K562 (cell line): ENCODE results near the gene TREM1. TPM values are rescaled to one million over a fixed set of nuclear protein-coding genes. Genes with fewer than 3 reads are reported as not detected.

Experiments used
- ATAC-seq: fragments of 200-7000 bp; cut with Tn5 transposase; 3 replicates; pipeline ENCODE4 v1.9.1; 2020; ENCODE audit warnings: moderate library complexity
- BruUV-seq: library from RNA; stranded (reverse); fragments of 400-500 nt; replicated peaks from 2 replicates; lab custom pipeline; 2021; lab: Mats Ljungman, UMichigan
- CTCF ChIA-PET: fragments of 300-600 bp; formaldehyde crosslinking; extraction: SDS; loops from one replicate; lab custom pipeline; 2021; ENCODE audit warnings: low intra/inter-chr PET ratio; lab: Yijun Ruan, JAX
- POLR2A ChIA-PET: fragments of 300-600, 350-650 bp; sonication (Branson Sonifier 250); formaldehyde crosslinking; extraction: SDS; loops from one replicate; lab custom pipeline; 2021; ENCODE audit warnings: antibody characterized with exemption, inconsistent platforms; lab: Yijun Ruan, JAX
- DNase-seq, 4 experiments: peaks; one replicate each; pipeline versions ENCODE4 v3.0.0 to v3.0.0-alpha.2; 2011 to 2018; ENCODE audit warnings: low spot score in 3 of 4, mixed read lengths in 3 of 4; ENCODE audit errors: extremely low read depth in 1 of 4
- FAIRE-seq: peaks from 2 replicates; lab custom pipeline; 2011; peaks lifted over from hg19 to GRCh38; lab: Jason Lieb, UNC
- H2AFZ ChIP-seq: 2 replicates; pipeline ENCODE4 v1.6.0; 2011; ENCODE audit warnings: low read depth, low read length, control low read depth, inconsistent platforms
- H3K27ac ChIP-seq: fragments of 200-600 bp; 3 replicates; pipeline ENCODE4 v1.8.0; 2011; ENCODE audit warnings: low read depth, mild to moderate bottlenecking, control low read depth, inconsistent platforms, low read length, moderate library complexity, mixed read lengths; ENCODE audit errors: extremely low read depth
- H3K27me3 ChIP-seq, 2 experiments: fragments of 300-600 bp in 1 of 2; 2 replicates in 1 of 2; 3 replicates in 1 of 2; pipeline versions ENCODE4 v1.6.0 to v1.8.0; 2011; ENCODE audit warnings: inconsistent platforms in 2 of 2, low read length in 2 of 2, mild to moderate bottlenecking in 1 of 2, mixed read lengths in 1 of 2, moderate library complexity in 1 of 2; ENCODE audit not compliant: control insufficient read depth in 2 of 2, insufficient read depth in 2 of 2
- H3K36me3 ChIP-seq: fragments of 300-600 bp; 3 replicates; pipeline ENCODE4 v1.8.0; 2011; ENCODE audit warnings: mild to moderate bottlenecking, low read length, inconsistent platforms; ENCODE audit not compliant: control insufficient read depth, insufficient read depth
- H3K4me1 ChIP-seq, 2 experiments: fragments of 200-600 bp in 1 of 2; replicated peaks in 1 of 2; 2 replicates in 1 of 2; 3 replicates in 1 of 2; pipeline versions ENCODE4 v1.5.1 to v1.8.0; 2011; ENCODE audit warnings: inconsistent platforms in 2 of 2, low read length in 2 of 2, mild to moderate bottlenecking in 1 of 2, mixed read lengths in 1 of 2, moderate library complexity in 1 of 2; ENCODE audit not compliant: control insufficient read depth in 2 of 2, insufficient read depth in 2 of 2
- H3K4me2 ChIP-seq: 2 replicates; pipeline ENCODE4 v1.6.1; 2011; ENCODE audit warnings: low read length, control low read depth, inconsistent platforms, mixed read lengths; ENCODE audit not compliant: insufficient read depth
- H3K4me3 ChIP-seq: fragments of 200-600 bp; sonication (generic), shearing (Covaris generic); 2 replicates; pipeline ENCODE4 v1.5.1; 2016; ENCODE audit warnings: control low read depth, inconsistent platforms
- H3K79me2 ChIP-seq: fragments of 200-600 bp; 3 replicates; pipeline ENCODE4 v1.8.0; 2011; ENCODE audit warnings: low read length, inconsistent platforms; ENCODE audit not compliant: control insufficient read depth, insufficient read depth
- H3K9ac ChIP-seq, 2 experiments: 2 replicates each; pipeline versions ENCODE4 v1.6.0 to v1.6.1; 2011; ENCODE audit warnings: low read depth in 2 of 2, low read length in 2 of 2, control low read depth in 1 of 2, inconsistent platforms in 1 of 2, mild to moderate bottlenecking in 1 of 2, mixed read lengths in 1 of 2; ENCODE audit not compliant: insufficient read depth in 1 of 2
- H3K9me1 ChIP-seq: one replicate; pipeline ENCODE4 v1.6.0; 2011; ENCODE audit warnings: inconsistent platforms, mild to moderate bottlenecking, low read length, moderate library complexity; ENCODE audit not compliant: control insufficient read depth, insufficient read depth
- H3K9me3 ChIP-seq: replicated peaks from 2 replicates; pipeline ENCODE4 v1.5.1; 2011; ENCODE audit warnings: low read depth, low read length, inconsistent platforms; ENCODE audit not compliant: control insufficient read depth, insufficient read depth
- H4K20me1 ChIP-seq: replicated peaks from 2 replicates; pipeline ENCODE4 v1.6.1; 2011; ENCODE audit warnings: low read length, inconsistent platforms, mixed read lengths; ENCODE audit not compliant: control insufficient read depth, insufficient read depth
- CTBP1 ChIP-seq: fragments of 450-650 bp; IDR thresholded peaks from 2 replicates; pipeline ENCODE4 v1.6.1; 2016; ENCODE audit warnings: borderline replicate concordance
- ILF3 ChIP-seq: fragments of 450-650 bp; IDR thresholded peaks from 2 replicates; pipeline ENCODE4 v1.6.1; 2018; ENCODE audit warnings: antibody characterized with exemption, mild to moderate bottlenecking, moderate library complexity, borderline replicate concordance
- SPI1 ChIP-seq: IDR thresholded peaks from 2 replicates; pipeline ENCODE4 v1.6.1; 2011; ENCODE audit warnings: low read depth, low read length, control low read depth, borderline replicate concordance
- WGBS: fragments of 100-300 bp; shearing (Covaris generic); methylation state at CpG from one replicate; pipeline ENCODE4 v1.1.6; 2016; ENCODE audit warnings: low coverage, mixed read lengths; ENCODE audit not compliant: insufficient coverage; ENCODE audit errors: missing lambda C conversion rate; 5-methylcytosine and 5-hydroxymethylcytosine counted together
- in situ Hi-C: fragments of 300-500 bp; cut with MboI; formaldehyde crosslinking; loops from 4 replicates; pipeline ENCODE4 v1.15.0; 2018; ENCODE audit warnings: inconsistent platforms, mixed read lengths
- intact Hi-C: fragments of 100-400 bp; cut with micrococcal nuclease; formaldehyde crosslinking; loops from 2 replicates; pipeline ENCODE4 v1.14.2; 2022
- polyA plus RNA-seq, 8 experiments: library from polyadenylated mRNA; depleted of rRNA in 4 of 8; stranded (reverse) in 5 of 8; unstranded in 3 of 8; fragments of >200 nt; fragmentation: Nextera tagmentation in 2 of 8; fragmentation: Illumina TruSeq in 1 of 8; extraction: Ambion mirVana in 2 of 8; extraction: Trizol in 1 of 8; gene quantifications; 2 replicates each; pipeline versions ENCODE4 v1.2.1 to v1.2.3, GENCODE V29; 2011 to 2014; ENCODE audit warnings: inconsistent platforms in 1 of 8, missing spikeins in 1 of 8
- small RNA-seq: library from RNA; depleted of rRNA; stranded (forward); fragments of <200 nt; gene quantifications from one replicate; pipeline ENCODE3, GENCODE V24; 2014
- total RNA-seq, 7 experiments: library from RNA; depleted of rRNA in 6 of 7; stranded (reverse); fragments of >200 nt in 6 of 7; fragmentation: Illumina TruSeq in 2 of 7; extraction: Trizol in 2 of 7; gene quantifications; 2 replicates each; pipeline versions ENCODE4 v1.2.1 to v1.2.3, GENCODE V29; 2011 to 2021; ENCODE audit warnings: low replicate concordance in 1 of 7

The TREM1 gene
- total and polyA plus RNA-seq, 9 of the 15 experiments (the other 6 are each of a cell fraction or from before 2014, with no cell fraction given): not detected

- TF ChIP-seq ILF3 (no peak), CTBP1 (no peak), SPI1 (peak; percentile 74; the same call in 1 of the 2 replicates)
- Histone ChIP-seq H2AFZ (no peak overlapping the region), H3K9me1 (no peaks in the 10 kb centered on the region), H3K4me1 (no peaks in the 10 kb centered on the region; a peak in 2 of 5 replicates), H4K20me1 (no peaks in the 10 kb centered on the region), H3K27me3 (peaks cover 7 to 46% of the 10 kb centered on the region in 2 experiments), H3K9ac (no peak overlapping the region), H3K79me2 (no peaks in the 10 kb centered on the region), H3K36me3 (no peaks in the 10 kb centered on the region), H3K27ac (no peak overlapping the region), H3K4me3 (no peak overlapping the region), H3K9me3 (no peaks in the 10 kb centered on the region), H3K4me2 (no peak overlapping the region)
- intact Hi-C loops (no loop called here), in situ Hi-C loops (no loop called here)
- FAIRE-seq (no peak), DNase-seq (no peak), ATAC-seq (no peak)
- ChIA-PET CTCF (no interaction called here), POLR2A (no interaction called here)
- no TSS peak for BruUV-seq
- WGBS: 5% methylated on average over 1 of the region's 1 CpG
These were observed 61.7 kb downstream of the TREM1 start for GRCh38 chr6:41224800-41225199.

Small RNA genes lying within 50 kb of the gene (small RNA-seq; reads per million reads assigned to genes)
- gene AL391903.2 (not detected), gene AL391903.3 (not detected), gene RNA5SP207 (0.84 reads per million, percentile 51 among the genes with 10 or more reads in this experiment), gene RNU6-643P (not detected)

Other genes with a start within 250 kb of the TREM1 start
Only the 7 nearest of the 10 such genes appear.
- 32.7 and 49.3 TPM in 2 replicates for gene OARD1, start 214.3 kb downstream of the TREM1 start, total RNA-seq (2014; rRNA removed)
- gene OARD1, start 214.3 kb downstream of the TREM1 start, total RNA-seq (2014; rRNA removed; fragmentation: Illumina TruSeq; extraction: Trizol): 61.1 and 63.2 TPM in 2 replicates
- 56.2 and 60.8 TPM in 2 replicates for gene OARD1, start 214.3 kb downstream of the TREM1 start, total RNA-seq (2015; rRNA removed; fragmentation: Illumina TruSeq; extraction: Trizol)
- gene OARD1, start 214.3 kb downstream of the TREM1 start, total RNA-seq (2021): 43.4 and 47.1 TPM in 2 replicates
- 38.4 and 45.7 TPM in 2 replicates for gene OARD1, start 214.3 kb downstream of the TREM1 start, polyA plus RNA-seq (2011; rRNA removed)
- 63.2 and 65.8 TPM in 2 replicates for gene OARD1, start 214.3 kb downstream of the TREM1 start, polyA plus RNA-seq (2014; fragmentation: Illumina TruSeq; extraction: Trizol)
- gene OARD1, start 214.3 kb downstream of the TREM1 start, polyA plus RNA-seq (2014; fragmentation: Nextera tagmentation; extraction: Ambion mirVana): 10 to 100 TPM; 79.6 to 88.3 TPM
- 70.3 and 71.6 TPM in 2 replicates for gene OARD1, start 214.3 kb downstream of the TREM1 start, polyA plus RNA-seq (2014; rRNA removed)
- gene NFYA, start 213.7 kb downstream of the TREM1 start, total RNA-seq (2014; rRNA removed): 18.6 and 23.8 TPM in 2 replicates
- gene NFYA, start 213.7 kb downstream of the TREM1 start, total RNA-seq (2014; rRNA removed; fragmentation: Illumina TruSeq; extraction: Trizol): 19.2 and 20.4 TPM in 2 replicates
- gene NFYA, start 213.7 kb downstream of the TREM1 start, total RNA-seq (2015; rRNA removed; fragmentation: Illumina TruSeq; extraction: Trizol): 24.4 and 26.6 TPM in 2 replicates
- gene NFYA, start 213.7 kb downstream of the TREM1 start, total RNA-seq (2021): 24.3 and 27.4 TPM in 2 replicates
- gene NFYA, start 213.7 kb downstream of the TREM1 start, polyA plus RNA-seq (2011; rRNA removed): 21.8 and 25.1 TPM in 2 replicates
- gene NFYA, start 213.7 kb downstream of the TREM1 start, polyA plus RNA-seq (2014; fragmentation: Illumina TruSeq; extraction: Trizol): 31.2 and 37.1 TPM in 2 replicates
- 10 to 100 TPM in 1 of 2 experiments, 1 to 10 TPM in 1; 7.3 to 10.1 TPM for gene NFYA, start 213.7 kb downstream of the TREM1 start, polyA plus RNA-seq (2014; fragmentation: Nextera tagmentation; extraction: Ambion mirVana)
- gene NFYA, start 213.7 kb downstream of the TREM1 start, polyA plus RNA-seq (2014; rRNA removed): 21.9 and 22.7 TPM in 2 replicates
- gene TREML1, start 132.3 kb downstream of the TREM1 start, total RNA-seq (2014; rRNA removed): not detected in 2 replicates
- gene TREML1, start 132.3 kb downstream of the TREM1 start, total RNA-seq (2014; rRNA removed; fragmentation: Illumina TruSeq; extraction: Trizol): not detected in 2 replicates
- gene TREML1, start 132.3 kb downstream of the TREM1 start, total RNA-seq (2015; rRNA removed; fragmentation: Illumina TruSeq; extraction: Trizol): not detected in 2 replicates
- not detected in 2 replicates for gene TREML1, start 132.3 kb downstream of the TREM1 start, total RNA-seq (2021)
- not detected in 2 replicates for gene TREML1, start 132.3 kb downstream of the TREM1 start, polyA plus RNA-seq (2011; rRNA removed)
- not detected in 2 replicates for gene TREML1, start 132.3 kb downstream of the TREM1 start, polyA plus RNA-seq (2014; fragmentation: Illumina TruSeq; extraction: Trizol)
- not detected for gene TREML1, start 132.3 kb downstream of the TREM1 start, polyA plus RNA-seq (2014; fragmentation: Nextera tagmentation; extraction: Ambion mirVana)
- not detected in 2 replicates for gene TREML1, start 132.3 kb downstream of the TREM1 start, polyA plus RNA-seq (2014; rRNA removed)
- not detected in 2 replicates for gene TREM2, start 123.6 kb downstream of the TREM1 start, total RNA-seq (2014; rRNA removed)
- not detected in 2 replicates for gene TREM2, start 123.6 kb downstream of the TREM1 start, total RNA-seq (2014; rRNA removed; fragmentation: Illumina TruSeq; extraction: Trizol)
- not detected in 2 replicates for gene TREM2, start 123.6 kb downstream of the TREM1 start, total RNA-seq (2015; rRNA removed; fragmentation: Illumina TruSeq; extraction: Trizol)
- gene TREM2, start 123.6 kb downstream of the TREM1 start, total RNA-seq (2021): not detected in 2 replicates
- gene TREM2, start 123.6 kb downstream of the TREM1 start, polyA plus RNA-seq (2011; rRNA removed): not detected in 2 replicates
- not detected in 2 replicates for gene TREM2, start 123.6 kb downstream of the TREM1 start, polyA plus RNA-seq (2014; fragmentation: Illumina TruSeq; extraction: Trizol)
- gene TREM2, start 123.6 kb downstream of the TREM1 start, polyA plus RNA-seq (2014; fragmentation: Nextera tagmentation; extraction: Ambion mirVana): not detected
- gene TREM2, start 123.6 kb downstream of the TREM1 start, polyA plus RNA-seq (2014; rRNA removed): not detected in 2 replicates
- 1.8 and 2.6 TPM in 2 replicates for gene TREML2, start 85.5 kb downstream of the TREM1 start, total RNA-seq (2014; rRNA removed)
- gene TREML2, start 85.5 kb downstream of the TREM1 start, total RNA-seq (2014; rRNA removed; fragmentation: Illumina TruSeq; extraction: Trizol): 1.2 and 1.4 TPM in 2 replicates
- gene TREML2, start 85.5 kb downstream of the TREM1 start, total RNA-seq (2015; rRNA removed; fragmentation: Illumina TruSeq; extraction: Trizol): 0.62 and 0.64 TPM in 2 replicates
- 1.9 and 2.2 TPM in 2 replicates for gene TREML2, start 85.5 kb downstream of the TREM1 start, total RNA-seq (2021)
- gene TREML2, start 85.5 kb downstream of the TREM1 start, polyA plus RNA-seq (2011; rRNA removed): 0.34 and 0.86 TPM in 2 replicates
- 2.9 and 3.3 TPM in 2 replicates for gene TREML2, start 85.5 kb downstream of the TREM1 start, polyA plus RNA-seq (2014; fragmentation: Illumina TruSeq; extraction: Trizol)
- gene TREML2, start 85.5 kb downstream of the TREM1 start, polyA plus RNA-seq (2014; fragmentation: Nextera tagmentation; extraction: Ambion mirVana): under 1 TPM; 0.20 to 0.27 TPM
- 1.3 and 1.6 TPM in 2 replicates for gene TREML2, start 85.5 kb downstream of the TREM1 start, polyA plus RNA-seq (2014; rRNA removed)
- not detected in 2 replicates for gene TREML4, start 58.3 kb downstream of the TREM1 start, total RNA-seq (2014; rRNA removed)
- gene TREML4, start 58.3 kb downstream of the TREM1 start, total RNA-seq (2014; rRNA removed; fragmentation: Illumina TruSeq; extraction: Trizol): not detected in 2 replicates
- not detected in 2 replicates for gene TREML4, start 58.3 kb downstream of the TREM1 start, total RNA-seq (2015; rRNA removed; fragmentation: Illumina TruSeq; extraction: Trizol)
- gene TREML4, start 58.3 kb downstream of the TREM1 start, total RNA-seq (2021): not detected in 2 replicates
- not detected in 2 replicates for gene TREML4, start 58.3 kb downstream of the TREM1 start, polyA plus RNA-seq (2011; rRNA removed)
- gene TREML4, start 58.3 kb downstream of the TREM1 start, polyA plus RNA-seq (2014; fragmentation: Illumina TruSeq; extraction: Trizol): not detected in 2 replicates
- gene TREML4, start 58.3 kb downstream of the TREM1 start, polyA plus RNA-seq (2014; fragmentation: Nextera tagmentation; extraction: Ambion mirVana): not detected
- not detected in 2 replicates for gene TREML4, start 58.3 kb downstream of the TREM1 start, polyA plus RNA-seq (2014; rRNA removed)
- not detected in 2 replicates for gene NCR2, start 48.9 kb upstream of the TREM1 start, total RNA-seq (2014; rRNA removed)
- gene NCR2, start 48.9 kb upstream of the TREM1 start, total RNA-seq (2014; rRNA removed; fragmentation: Illumina TruSeq; extraction: Trizol): not detected in 2 replicates
- not detected in 2 replicates for gene NCR2, start 48.9 kb upstream of the TREM1 start, total RNA-seq (2015; rRNA removed; fragmentation: Illumina TruSeq; extraction: Trizol)
- not detected in 2 replicates for gene NCR2, start 48.9 kb upstream of the TREM1 start, total RNA-seq (2021)
- gene NCR2, start 48.9 kb upstream of the TREM1 start, polyA plus RNA-seq (2011; rRNA removed): not detected in 2 replicates
- not detected in 2 replicates for gene NCR2, start 48.9 kb upstream of the TREM1 start, polyA plus RNA-seq (2014; fragmentation: Illumina TruSeq; extraction: Trizol)
- gene NCR2, start 48.9 kb upstream of the TREM1 start, polyA plus RNA-seq (2014; fragmentation: Nextera tagmentation; extraction: Ambion mirVana): not detected
- gene NCR2, start 48.9 kb upstream of the TREM1 start, polyA plus RNA-seq (2014; rRNA removed): not detected in 2 replicates